Activated CD4-positive, alpha-beta T cell treated with anti-CD3 and anti-CD28 coated beads for 1 hour (primary cell): ENCODE results near the gene RIT2.
"Not testable (repeated sequence)": the region's sequence is repeated elsewhere in the genome, so short reads cannot be mapped to it uniquely, and the experiment has no call there.

ENCODE experiments used
- DNase-seq: peaks from one replicate; pipeline ENCODE4 v3.0.0-alpha.2; 2020

Gene RIT2

GRCh38 chr18:42822711-42823110, 292.8 kb downstream of the RIT2 start:
- no peak for DNase-seq

DNA sequence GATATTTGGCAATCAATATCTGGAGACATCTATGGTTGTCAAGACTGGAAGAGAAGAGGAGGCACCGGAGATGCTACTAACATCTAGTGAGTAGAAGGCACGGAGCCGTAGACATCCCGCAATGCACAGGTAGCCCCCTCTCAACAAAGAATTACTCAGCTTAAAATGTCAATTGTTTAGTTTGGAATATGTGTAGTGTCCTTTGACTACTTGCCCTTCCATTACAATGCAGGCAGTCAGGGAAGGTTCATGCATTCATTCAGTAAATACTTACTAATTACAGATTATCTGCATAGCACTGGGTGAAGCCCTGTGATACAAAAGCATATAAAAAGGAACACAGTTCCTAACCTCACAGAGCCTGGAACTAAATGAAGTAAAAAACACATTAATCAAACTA, 294.0 kb downstream of the RIT2 start:
- no peak for DNase-seq

DNA sequence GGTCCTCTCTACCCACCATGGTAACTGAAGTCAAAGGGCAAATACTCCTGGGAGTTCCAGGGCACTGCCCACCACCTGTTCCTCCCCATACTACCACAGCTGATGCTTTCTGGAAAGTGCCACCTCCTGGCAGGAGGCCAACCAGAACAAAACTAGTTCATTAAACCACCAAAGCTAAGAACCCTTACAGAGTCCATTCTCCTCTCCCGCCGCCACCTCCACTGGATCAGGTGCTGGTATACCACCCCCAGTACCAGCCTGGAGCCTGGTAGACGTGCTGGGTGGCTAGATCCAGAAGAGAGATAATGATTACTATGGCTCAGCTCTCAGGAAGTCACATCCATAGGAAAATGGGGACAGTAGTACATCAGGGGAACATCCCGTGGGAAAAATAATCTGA, 300.9 kb downstream of the RIT2 start:
- no peak for DNase-seq

GRCh38 chr18:42814184-42814583, 301.3 kb downstream of the RIT2 start:
- no peak for DNase-seq

- DNase-seq, result no peak
Observed at GRCh38 chr18:42813570-42813969, 301.9 kb downstream of the RIT2 start.

- no peak for DNase-seq
Observed at GRCh38 chr18:42807887-42808286, 307.6 kb downstream of the RIT2 start.

- no peak for DNase-seq
Observed at GRCh38 chr18:42801706-42802105, 313.8 kb downstream of the RIT2 start.

DNA sequence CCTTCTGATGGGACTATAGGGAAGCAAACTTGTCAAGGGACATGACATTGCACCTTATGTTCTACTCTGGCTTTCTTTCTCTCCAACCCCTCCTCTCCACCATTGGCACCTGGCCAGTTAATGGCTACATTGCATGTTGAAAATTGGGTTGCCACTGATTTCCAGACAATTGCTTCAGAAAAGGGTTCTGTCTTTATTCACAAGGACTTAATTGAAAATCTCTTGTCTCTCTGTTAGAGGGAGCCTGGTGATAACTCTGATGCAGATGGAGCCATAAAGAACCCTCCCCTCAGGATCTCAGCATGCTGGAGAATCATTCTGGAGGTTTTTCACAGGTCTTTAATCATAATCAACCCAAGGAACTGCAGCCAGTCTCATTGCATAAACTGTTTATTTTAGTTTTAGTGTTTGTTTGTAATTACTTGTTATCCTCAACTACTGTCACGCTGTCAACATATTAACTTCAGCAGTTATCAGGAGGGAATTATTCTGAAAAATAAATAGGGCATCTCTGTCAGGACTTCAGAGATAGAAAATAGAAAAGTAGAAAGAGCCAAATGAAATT, 316.8 kb downstream of the RIT2 start:
- no peak for DNase-seq

DNA sequence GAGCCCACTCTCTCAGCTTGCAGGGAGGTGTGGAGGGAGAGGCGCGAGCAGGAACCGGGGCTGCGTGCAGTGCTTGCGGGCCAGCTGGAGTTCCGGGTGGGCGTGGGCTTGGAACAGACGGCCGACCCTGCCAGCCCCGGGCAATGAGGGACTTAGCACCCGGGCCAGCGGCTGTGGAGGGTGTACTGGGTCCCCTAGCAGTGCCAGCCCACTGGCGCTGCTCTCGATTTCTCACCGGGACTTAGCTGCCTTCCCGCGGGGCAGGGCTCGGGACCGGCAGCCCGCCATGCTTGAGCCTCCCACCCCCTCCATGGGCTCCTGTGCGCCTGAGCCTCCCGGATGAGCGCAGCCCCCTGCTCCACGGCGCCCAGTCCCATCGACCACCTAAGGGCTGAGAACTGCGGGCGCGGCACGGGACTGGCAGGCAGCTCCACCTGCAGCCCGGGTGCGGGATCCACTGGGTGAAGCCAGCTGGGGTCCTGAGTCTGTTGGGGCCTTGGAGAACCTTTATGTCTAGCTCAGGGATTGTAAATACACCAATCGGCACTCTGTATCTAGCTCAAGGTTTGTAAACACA, 320.2 kb downstream of the RIT2 start:
- DNase-seq, result not testable (repeated sequence)

DNA sequence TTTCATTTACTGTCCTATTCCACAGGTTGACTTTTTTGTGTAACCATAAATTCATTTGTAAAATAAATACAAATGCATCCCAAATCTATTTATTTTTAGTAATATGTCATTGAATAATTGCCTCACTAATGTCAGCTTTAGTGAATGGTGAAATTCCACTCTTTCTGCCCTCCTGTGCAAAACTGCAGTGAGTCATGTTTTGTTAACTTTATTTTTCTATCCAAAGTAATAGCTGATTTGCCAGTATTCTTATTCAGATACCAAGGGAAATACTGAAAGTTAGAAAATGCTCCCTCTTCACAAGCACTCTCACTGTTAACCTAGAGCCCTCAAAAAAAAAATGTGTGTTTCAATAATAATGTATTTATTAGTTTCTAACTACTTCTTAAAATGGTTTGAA, 322.8 kb downstream of the RIT2 start:
- DNase-seq, result no peak

DNA sequence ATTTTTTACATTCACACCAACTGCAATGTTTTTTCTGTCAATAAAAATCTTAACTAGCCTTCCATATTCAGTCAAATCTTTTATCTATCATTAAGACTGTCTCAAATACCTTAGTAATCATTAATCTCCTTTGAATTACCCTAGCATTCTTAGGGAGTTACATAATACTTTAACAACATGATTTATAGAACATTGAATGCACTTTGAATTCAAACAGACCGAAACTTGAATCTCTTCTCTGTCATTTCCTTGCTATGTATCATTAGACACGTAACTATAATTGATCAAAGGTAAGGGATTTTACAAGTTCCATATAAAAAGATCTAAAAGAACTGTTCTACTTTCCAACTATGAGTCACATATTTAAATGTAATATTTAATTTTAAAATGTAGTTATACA, 330.9 kb downstream of the RIT2 start:
- no peak for DNase-seq

DNA sequence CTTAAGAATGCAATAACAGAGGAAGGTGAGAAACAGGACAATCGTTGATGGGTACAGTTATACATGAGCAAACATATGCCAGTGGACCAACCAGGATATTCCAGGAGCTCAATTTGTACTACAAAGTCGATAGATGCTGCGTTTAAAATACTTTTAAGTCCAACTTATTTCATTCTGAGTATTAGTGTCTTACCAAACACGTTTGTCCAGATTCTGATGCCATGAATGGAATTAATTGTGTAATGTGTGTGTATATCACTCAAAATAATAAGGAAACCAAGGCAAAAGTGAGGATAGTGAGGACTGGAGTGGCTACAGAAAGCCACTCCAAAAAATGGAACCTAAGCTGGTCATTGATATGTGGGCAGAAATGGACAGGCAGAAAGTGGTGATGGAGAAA, 332.6 kb downstream of the RIT2 start:
- no peak for DNase-seq

- no peak for DNase-seq
Observed at GRCh38 chr18:42781298-42781815, 334.1 kb downstream of the RIT2 start.

DNA sequence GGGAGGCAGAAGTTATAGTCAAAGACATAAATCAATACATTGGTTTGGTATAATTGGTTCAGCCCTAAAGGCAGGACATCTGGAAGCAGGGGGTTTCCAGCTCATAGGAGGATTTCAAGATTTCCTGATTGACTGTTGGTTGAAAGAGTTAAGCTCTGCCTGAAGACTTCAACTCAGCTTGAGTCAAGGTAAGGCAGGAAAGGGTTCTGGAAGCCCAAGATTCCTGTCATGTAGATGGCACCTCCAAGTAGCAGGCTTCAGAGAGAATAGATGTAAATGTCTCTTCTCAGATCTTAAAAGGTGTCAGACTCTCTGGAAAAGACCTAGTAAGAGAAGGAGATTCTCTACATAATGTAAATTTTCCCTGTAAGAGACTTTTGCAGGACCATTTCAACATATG, 335.3 kb downstream of the RIT2 start:
- DNase-seq, result no peak

- DNase-seq, result no peak
Observed at GRCh38 chr18:42778445-42779042, 336.9 kb downstream of the RIT2 start.

- DNase-seq, result no peak
Observed at GRCh38 chr18:42778024-42778423, 337.5 kb downstream of the RIT2 start.

DNA sequence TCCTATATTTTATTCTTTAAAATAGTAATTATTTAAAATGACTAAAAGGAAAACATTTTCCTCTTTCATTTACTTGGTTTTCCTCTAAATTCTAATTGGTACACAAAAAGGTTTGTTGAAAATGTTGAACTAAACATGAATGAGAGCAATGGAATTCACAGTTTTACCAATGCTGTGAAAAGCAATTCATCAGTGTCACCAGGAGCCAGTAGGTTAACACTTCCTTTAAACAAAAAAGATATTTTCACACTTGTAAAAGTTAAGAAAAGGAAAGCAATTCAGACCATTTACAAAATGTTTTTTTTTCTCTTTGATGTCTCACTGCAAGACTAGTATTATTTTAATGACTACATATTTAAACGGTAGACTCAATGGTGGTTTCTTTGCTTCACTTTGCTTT, 341.6 kb downstream of the RIT2 start:
- DNase-seq, result no peak

GRCh38 chr18:42771936-42772335, 343.5 kb downstream of the RIT2 start:
- no peak for DNase-seq

DNA sequence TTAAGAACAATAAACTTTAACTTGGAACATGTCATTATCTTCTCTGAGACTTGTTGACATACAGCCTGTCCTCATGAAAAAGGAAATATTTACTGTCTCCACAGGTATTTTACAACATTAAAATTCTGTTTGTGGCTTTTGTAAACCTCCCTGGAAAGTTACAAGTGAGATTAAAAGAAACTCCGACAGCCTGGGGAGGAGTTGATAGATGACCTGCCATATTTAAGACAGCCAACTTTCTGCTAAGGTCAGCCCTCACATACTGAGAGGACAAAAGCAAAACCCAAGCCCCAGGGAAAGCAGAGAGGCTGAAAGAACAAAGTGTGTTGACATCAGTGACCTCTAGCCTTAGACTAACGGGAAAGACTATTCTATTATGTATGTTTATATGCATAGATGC, 350.2 kb downstream of the RIT2 start:
- DNase-seq, result no peak

DNA sequence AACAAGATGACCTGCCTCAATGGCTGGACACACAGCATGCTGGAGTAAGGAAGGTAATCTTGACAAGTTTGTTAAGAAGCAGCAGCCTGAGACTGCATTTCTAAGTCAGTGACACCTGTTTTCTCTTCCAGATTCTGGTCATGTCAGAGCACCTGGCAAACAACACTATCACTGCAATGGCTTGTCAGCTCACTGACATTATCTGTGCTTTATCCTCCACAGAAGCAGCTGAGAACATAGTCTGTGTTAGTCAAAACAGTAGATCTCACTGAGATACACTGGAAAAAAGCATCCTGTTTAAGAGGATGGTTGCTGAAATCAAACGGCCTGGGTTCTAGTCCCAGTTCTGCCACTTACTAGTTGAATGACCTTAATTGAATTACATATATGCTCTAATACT, 355.2 kb downstream of the RIT2 start:
- DNase-seq, result no peak

DNA sequence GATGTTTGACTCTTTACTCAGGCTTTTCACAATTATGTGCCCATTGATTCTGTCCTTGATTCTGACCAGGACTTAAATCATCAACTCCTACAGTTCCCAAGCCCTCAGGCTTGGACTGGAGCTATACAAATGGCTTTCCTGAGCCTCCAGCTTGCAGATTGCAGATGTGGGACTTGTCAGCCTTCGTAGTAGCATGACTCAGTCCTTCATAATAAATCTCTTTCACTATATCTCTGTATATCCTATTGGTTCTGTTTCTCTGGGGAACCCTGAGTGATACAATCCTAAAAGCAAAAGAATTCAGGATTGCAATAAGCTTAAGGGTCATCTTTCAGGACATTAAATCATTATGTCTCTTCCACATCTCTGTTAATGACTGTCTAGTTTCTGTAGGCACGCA, 356.6 kb downstream of the RIT2 start:
- no peak for DNase-seq

- DNase-seq, result no peak
Observed at GRCh38 chr18:42756214-42756613, 359.3 kb downstream of the RIT2 start.

- DNase-seq, result no peak
Observed at GRCh38 chr18:42752916-42753315, 362.6 kb downstream of the RIT2 start.

GRCh38 chr18:42746794-42747193, 368.7 kb downstream of the RIT2 start:
- DNase-seq, result no peak

DNA sequence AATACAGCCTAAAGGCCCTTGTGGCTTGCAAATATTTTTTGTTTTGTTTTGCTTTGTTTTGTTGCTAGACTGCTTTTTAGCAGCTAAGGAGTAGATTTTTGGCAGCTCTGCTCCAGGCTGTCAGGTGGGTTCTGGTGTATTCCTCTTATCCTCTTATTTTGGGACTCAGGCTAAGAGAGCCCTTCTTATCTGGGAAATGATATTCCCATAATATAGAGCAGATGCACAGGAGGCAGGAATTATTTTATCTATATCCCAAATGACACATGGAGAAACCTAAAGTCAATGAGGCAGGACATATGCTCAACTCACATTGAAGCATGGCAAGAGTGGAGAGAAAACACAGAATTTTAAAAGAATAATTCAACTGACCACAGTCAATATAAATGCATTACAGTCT, 369.6 kb downstream of the RIT2 start:
- DNase-seq, result no peak
